Epithelial cell of proximal tubule (primary cell): ENCODE data around the gene MAPK8IP1. TPM values are rescaled to one million over a fixed set of nuclear protein-coding genes. Genes with fewer than 3 reads are reported as not detected.

Experiments used
- DNase-seq: peaks from one replicate; pipeline ENCODE4 v3.0.0-alpha.2; 2011; ENCODE audit warnings: low read depth
- H3K4me3 ChIP-seq: 2 replicates; pipeline ENCODE4 v1.5.1; 2011; ENCODE audit warnings: low read depth, mild to moderate bottlenecking, low read length
- total RNA-seq: library from RNA; depleted of rRNA; stranded (reverse); fragments of >200 nt; gene quantifications from 2 replicates; pipeline ENCODE4 v1.2.3, GENCODE V29; 2015
- TF ChIP-seq, protein P1 (sequence below): conservative IDR thresholded peaks from 2 replicates; pipeline ENCODE4 v1.5.1; 2012; ENCODE audit warnings: low read depth, mild to moderate bottlenecking, low read length

The MAPK8IP1 gene
- total RNA-seq, 1 donor from 2014 or later, result 10.1 TPM

DNA sequence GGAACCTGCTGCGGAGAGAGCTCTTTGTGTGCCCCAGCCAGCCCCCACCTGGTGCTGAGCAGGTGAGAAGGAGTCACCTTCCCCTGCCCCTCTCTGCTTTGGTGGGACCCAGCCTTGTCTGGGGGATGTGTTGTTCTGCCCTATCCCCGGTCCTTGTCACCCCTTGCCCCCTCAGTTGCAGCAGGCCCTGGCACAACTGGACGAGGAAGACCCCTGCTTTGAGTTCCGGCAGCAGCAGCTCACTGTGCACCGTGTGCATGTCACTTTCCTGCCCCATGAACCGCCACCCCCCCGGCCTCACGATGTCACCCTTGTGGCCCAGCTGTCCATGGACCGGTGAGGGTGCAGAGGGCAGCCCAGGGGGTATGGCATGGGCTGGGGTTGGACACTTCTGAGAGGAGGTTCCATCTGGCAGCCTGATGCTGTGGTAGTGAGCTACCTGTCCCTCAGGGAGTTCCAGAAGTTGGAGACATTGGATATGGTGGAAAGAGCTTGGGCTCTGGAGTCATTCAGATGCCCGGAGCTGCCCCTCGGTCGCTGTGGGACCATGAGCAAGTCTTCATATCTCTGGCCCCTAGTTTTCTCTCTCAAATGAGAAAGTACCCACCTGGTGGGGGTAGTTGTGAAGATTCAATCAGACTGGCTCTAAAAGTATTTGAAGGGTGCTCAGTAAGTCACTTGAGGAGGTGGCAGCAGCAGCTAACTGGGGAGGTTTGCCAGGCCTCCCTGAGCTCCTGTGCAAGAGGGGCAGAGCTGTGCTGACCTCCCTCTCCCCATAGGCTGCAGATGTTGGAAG lies 41.3 kb downstream of the MAPK8IP1 start:
- no peak overlapping the region for H3K4me3 ChIP-seq
- TF ChIP-seq, protein P1, sequence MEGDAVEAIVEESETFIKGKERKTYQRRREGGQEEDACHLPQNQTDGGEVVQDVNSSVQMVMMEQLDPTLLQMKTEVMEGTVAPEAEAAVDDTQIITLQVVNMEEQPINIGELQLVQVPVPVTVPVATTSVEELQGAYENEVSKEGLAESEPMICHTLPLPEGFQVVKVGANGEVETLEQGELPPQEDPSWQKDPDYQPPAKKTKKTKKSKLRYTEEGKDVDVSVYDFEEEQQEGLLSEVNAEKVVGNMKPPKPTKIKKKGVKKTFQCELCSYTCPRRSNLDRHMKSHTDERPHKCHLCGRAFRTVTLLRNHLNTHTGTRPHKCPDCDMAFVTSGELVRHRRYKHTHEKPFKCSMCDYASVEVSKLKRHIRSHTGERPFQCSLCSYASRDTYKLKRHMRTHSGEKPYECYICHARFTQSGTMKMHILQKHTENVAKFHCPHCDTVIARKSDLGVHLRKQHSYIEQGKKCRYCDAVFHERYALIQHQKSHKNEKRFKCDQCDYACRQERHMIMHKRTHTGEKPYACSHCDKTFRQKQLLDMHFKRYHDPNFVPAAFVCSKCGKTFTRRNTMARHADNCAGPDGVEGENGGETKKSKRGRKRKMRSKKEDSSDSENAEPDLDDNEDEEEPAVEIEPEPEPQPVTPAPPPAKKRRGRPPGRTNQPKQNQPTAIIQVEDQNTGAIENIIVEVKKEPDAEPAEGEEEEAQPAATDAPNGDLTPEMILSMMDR, result no peak
- no peak for DNase-seq

DNA sequence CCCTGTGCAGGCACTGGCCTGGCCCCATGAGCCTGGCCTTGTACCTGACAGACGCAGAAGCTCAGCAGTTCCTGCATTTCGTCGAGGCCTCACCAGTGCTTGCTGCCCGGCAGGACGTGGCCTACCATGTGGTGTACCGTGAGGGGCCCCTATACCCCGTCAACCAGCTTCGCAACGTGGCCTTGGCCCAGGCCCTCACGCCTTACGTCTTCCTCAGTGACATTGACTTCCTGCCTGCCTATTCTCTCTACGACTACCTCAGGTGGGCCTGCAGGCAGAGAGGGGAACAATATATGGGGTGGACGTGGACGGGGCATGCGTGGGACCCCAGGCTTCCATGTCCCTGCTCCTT lies 41.9 kb downstream of the MAPK8IP1 start:
- no peak for DNase-seq
- no peak overlapping the region for H3K4me3 ChIP-seq
- TF ChIP-seq, protein P1, result no peak

DNA sequence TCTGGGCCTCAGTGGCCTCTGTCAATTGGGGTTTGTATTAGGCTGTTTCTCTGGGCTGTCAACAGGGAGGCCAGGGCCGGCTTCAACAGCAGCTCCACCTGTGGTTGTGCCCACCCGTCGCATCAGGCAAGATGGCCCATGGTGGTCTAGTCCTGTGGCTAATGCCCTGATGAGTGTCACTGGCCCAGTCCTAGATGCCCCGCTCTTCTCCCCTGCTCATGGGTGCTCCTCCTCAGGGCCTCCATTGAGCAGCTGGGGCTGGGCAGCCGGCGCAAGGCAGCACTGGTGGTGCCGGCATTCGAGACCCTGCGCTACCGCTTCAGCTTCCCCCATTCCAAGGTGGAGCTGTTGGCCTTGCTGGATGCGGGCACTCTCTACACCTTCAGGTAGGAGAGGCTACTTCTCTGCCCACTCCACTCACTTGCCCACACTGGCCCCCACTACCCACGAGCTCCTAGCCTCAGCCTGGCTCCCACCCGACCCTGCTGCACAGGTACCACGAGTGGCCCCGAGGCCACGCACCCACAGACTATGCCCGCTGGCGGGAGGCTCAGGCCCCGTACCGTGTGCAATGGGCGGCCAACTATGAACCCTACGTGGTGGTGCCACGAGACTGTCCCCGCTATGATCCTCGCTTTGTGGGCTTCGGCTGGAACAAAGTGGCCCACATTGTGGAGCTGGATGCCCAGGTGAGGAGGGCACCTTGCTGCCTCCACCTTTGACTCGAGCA lies 42.4 kb downstream of the MAPK8IP1 start:
- DNase-seq, result no peak
- no peak overlapping the region for H3K4me3 ChIP-seq
- TF ChIP-seq, protein P1, result no peak

DNA sequence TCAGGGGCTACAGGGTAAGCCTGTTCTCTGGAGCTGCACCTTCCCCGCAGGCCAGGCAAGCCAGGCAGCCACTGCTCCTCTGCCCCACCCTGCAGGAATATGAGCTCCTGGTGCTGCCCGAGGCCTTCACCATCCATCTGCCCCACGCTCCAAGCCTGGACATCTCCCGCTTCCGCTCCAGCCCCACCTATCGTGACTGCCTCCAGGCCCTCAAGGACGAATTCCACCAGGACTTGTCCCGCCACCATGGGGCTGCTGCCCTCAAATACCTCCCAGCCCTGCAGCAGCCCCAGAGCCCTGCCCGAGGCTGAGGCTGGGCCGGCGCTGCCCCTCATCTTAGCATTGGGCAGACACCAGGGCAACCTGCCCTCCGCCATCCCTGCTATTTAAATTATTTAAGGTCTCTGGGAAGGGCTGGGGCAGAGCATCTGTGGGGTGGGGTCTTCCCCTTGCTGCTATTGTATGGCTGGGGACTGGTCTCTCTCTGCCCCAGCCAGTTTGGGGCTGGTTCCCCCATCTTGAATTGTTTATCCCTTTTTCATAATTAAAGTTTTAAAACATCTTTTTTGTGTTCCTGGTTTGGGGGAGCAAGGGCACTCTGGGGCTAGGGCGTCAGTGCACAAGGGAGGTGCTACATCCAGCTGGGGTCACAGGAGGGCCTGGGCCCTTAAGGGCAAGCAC lies 43.2 kb downstream of the MAPK8IP1 start:
- no peak overlapping the region for H3K4me3 ChIP-seq
- TF ChIP-seq, protein P1, result no peak
- DNase-seq, result no peak

GRCh38 chr11:45929486-45930030 lies 44.1 kb downstream of the MAPK8IP1 start:
- DNase-seq, result no peak
- TF ChIP-seq, protein P1, result no peak
- H3K4me3 ChIP-seq, result no peak overlapping the region

- DNase-seq, result no peak
- H3K4me3 ChIP-seq, result no peak overlapping the region
- TF ChIP-seq, protein P1, result no peak
These were observed 44.8 kb downstream of the MAPK8IP1 start for GRCh38 chr11:45930031-45930794.
